ENCODE results near the gene NOD1. TPM values are rescaled to one million over a fixed set of nuclear protein-coding genes. Genes with fewer than 3 reads are reported as not detected.

Gene NOD1
- total RNA-seq, 2 donors from 2014 or later = 16.2 to 47.0 TPM

GRCh38 chr7:30472784-30473775 is 5.5 kb downstream of the NOD1 start:
- no peak for DNase-seq (ENCODE audit: low spot score)
- Histone ChIP-seq H3K4me1 (ENCODE audit: control insufficient read depth in 1 of 2, low read depth in 2 of 2) (peaks cover 59 to 99% of the 10 kb centered on the region in 2 donors), H3K27me3 (replicated peaks; ENCODE audit: insufficient read depth) (no peaks in the 10 kb centered on the region), H3K36me3 (no peaks in the 10 kb centered on the region), H3K9me3 (no peaks in the 10 kb centered on the region), H3K27ac (peak overlapping the region; percentile 58 to 67), H3K4me3 (no peak overlapping the region)
- no peak for TF ChIP-seq CTCF (IDR thresholded peaks at IDR 0.05)
- ATAC-seq (ENCODE audit: insufficient number of reproducible peaks, low FRiP score, low read depth) = no peak

GRCh38 chr7:30472081-30472783 is 6.4 kb downstream of the NOD1 start:
- H3K4me3 ChIP-seq = no peak overlapping the region
- H3K27me3 ChIP-seq (replicated peaks; ENCODE audit: insufficient read depth) = no peaks in the 10 kb centered on the region
- DNase-seq (ENCODE audit: low spot score) (no peak), ATAC-seq (ENCODE audit: insufficient number of reproducible peaks, low FRiP score, low read depth) (no peak)
- no peaks in the 10 kb centered on the region for H3K9me3 ChIP-seq
- TF ChIP-seq CTCF (IDR thresholded peaks at IDR 0.05) = no peak
- H3K4me1 ChIP-seq (ENCODE audit: control insufficient read depth in 1 of 2, low read depth in 2 of 2) = peaks cover 58 to 96% of the 10 kb centered on the region in 2 donors
- no peaks in the 10 kb centered on the region for H3K36me3 ChIP-seq
- peak overlapping the region; percentile 39 to 67 for H3K27ac ChIP-seq

GRCh38 chr7:30471205-30471604 is 7.4 kb downstream of the NOD1 start:
- Histone ChIP-seq H3K9me3 (no peaks in the 10 kb centered on the region), H3K36me3 (no peaks in the 10 kb centered on the region), H3K27me3 (replicated peaks; ENCODE audit: insufficient read depth) (no peaks in the 10 kb centered on the region), H3K27ac (peak overlapping the region; percentile 39 to 67), H3K4me1 (ENCODE audit: control insufficient read depth in 1 of 2, low read depth in 2 of 2) (peaks cover 55 to 88% of the 10 kb centered on the region in 2 donors), H3K4me3 (no peak overlapping the region)
- ATAC-seq (ENCODE audit: insufficient number of reproducible peaks, low FRiP score, low read depth) (no peak), DNase-seq (ENCODE audit: low spot score) (no peak)
- no peak for TF ChIP-seq CTCF (IDR thresholded peaks at IDR 0.05)

GRCh38 chr7:30470771-30471170 is 7.8 kb downstream of the NOD1 start:
- peaks cover 55 to 88% of the 10 kb centered on the region in 2 donors for H3K4me1 ChIP-seq (ENCODE audit: control insufficient read depth in 1 of 2, low read depth in 2 of 2)
- no peak for TF ChIP-seq CTCF (IDR thresholded peaks at IDR 0.05)
- H3K27me3 ChIP-seq (replicated peaks; ENCODE audit: insufficient read depth) = no peaks in the 10 kb centered on the region
- no peaks in the 10 kb centered on the region for H3K36me3 ChIP-seq
- peak overlapping the region; percentile 39 to 67 for H3K27ac ChIP-seq
- H3K4me3 ChIP-seq = peak overlapping the region; percentile 35
- no peaks in the 10 kb centered on the region for H3K9me3 ChIP-seq
- DNase-seq (ENCODE audit: low spot score) (peak; percentile 32), ATAC-seq (ENCODE audit: insufficient number of reproducible peaks, low FRiP score, low read depth) (no peak)

Measured in thoracic aorta (tissue), 2 donors.